ENCODE results near the gene CPPED1.

DNA sequence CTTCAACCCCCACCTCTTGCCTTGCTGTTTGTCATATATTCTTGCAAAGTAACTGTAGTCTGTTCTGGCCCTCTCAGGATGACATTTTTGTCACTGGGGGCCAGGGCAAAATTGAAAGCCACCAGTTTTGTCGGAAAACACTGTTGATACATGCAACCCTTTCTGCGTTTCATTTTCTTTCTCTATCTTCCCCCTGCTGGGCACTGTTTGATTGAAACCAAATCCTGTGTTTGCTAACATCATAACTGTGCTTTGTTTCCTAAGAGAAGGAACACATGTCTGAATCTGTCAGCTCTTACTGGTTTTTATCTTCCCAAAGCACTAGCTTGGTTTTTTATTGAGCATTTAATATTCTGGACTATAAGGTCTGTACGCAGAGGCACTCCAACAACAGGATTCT is 11.7 kb upstream of the CPPED1 start:
- no peak for TF ChIP-seq CTCF (IDR thresholded peaks at IDR 0.05)
- no peak for TF ChIP-seq POLR2A (IDR thresholded peaks at IDR 0.05)
